ENCODE data around the gene COX4I2. TPM values are rescaled to one million over a fixed set of nuclear protein-coding genes. Genes with fewer than 3 reads are reported as not detected.
"Not testable (repeated sequence)": the region's sequence is repeated elsewhere in the genome, so short reads cannot be mapped to it uniquely, and the experiment has no call there.

Gene COX4I2
- total and polyA plus RNA-seq, 4 experiments from 2014 or later = not detected

- H3K36me3 ChIP-seq (ENCODE audit: insufficient read depth, low read length); H3K4me3 ChIP-seq (ENCODE audit: low read length in 2 of 2); H3K27ac Mint-ChIP-seq; CTCF ChIA-PET (ENCODE audit: partially characterized antibody); H3K27me3 Mint-ChIP-seq; intact Hi-C loops (cut with micrococcal nuclease); H3K4me3 Mint-ChIP-seq; H3K27me3 ChIP-seq (ENCODE audit: insufficient read depth, low read length); POLR2A ChIA-PET (ENCODE audit: partially characterized antibody); DNase-seq; H3K36me3 Mint-ChIP-seq; H3K27ac ChIP-seq (ENCODE audit: low read depth, low read length); H3K4me1 ChIP-seq (ENCODE audit: insufficient read depth, low read length); H3K9me3 ChIP-seq (ENCODE audit: control insufficient read depth in 1 of 2, low read length in 2 of 2); H3K9me3 Mint-ChIP-seq; H3K4me1 Mint-ChIP-seq: not testable (repeated sequence)
Measured at GRCh38 chr20:31626534-31626933, 11.2 kb upstream of the COX4I2 start.

GRCh38 chr20:31628057-31628456 lies 9.7 kb upstream of the COX4I2 start:
- H3K27me3 Mint-ChIP-seq; POLR2A ChIA-PET (ENCODE audit: partially characterized antibody); CTCF ChIA-PET (ENCODE audit: partially characterized antibody); H3K4me3 Mint-ChIP-seq; H3K27ac ChIP-seq (ENCODE audit: low read depth, low read length); H3K9me3 ChIP-seq (ENCODE audit: control insufficient read depth in 1 of 2, low read length in 2 of 2); H3K27ac Mint-ChIP-seq; DNase-seq; H3K4me1 ChIP-seq (ENCODE audit: insufficient read depth, low read length); H3K36me3 ChIP-seq (ENCODE audit: insufficient read depth, low read length); H3K4me1 Mint-ChIP-seq; H3K4me3 ChIP-seq (ENCODE audit: low read length in 2 of 2); H3K9me3 Mint-ChIP-seq; H3K36me3 Mint-ChIP-seq; intact Hi-C loops (cut with micrococcal nuclease); H3K27me3 ChIP-seq (ENCODE audit: insufficient read depth, low read length): not testable (repeated sequence)

DNA sequence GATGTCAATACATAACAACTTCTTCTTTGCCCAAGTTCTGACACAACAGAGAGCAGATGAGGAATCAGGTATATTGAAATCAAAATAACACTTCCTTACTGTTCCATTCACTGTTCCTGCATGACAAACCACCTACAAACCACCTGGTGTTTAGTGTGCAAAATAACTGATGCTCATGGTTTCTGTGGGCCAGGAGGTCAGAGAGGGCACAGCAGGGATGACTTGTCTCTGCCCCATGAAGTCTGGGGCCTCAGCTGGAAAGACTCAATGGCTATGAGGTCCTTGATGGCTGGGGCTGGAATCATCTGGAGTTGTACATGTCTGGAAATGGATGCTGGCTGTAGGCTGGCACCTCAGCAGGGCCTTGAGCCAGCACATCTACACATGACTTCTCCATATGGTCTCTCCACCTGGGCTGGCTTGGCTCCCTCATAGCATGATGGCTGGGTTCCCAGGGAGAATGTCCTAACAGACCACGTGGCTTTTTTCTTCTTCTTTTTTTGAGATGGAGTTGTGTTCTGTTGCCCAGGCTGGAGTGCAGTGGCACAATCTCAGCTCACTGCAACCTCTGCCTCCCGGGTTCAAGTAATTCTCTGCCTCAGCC lies 7.4 kb upstream of the COX4I2 start:
- no peaks in the 10 kb centered on the region for H3K4me1 ChIP-seq (ENCODE audit: insufficient read depth, low read length)
- Mint-ChIP-seq H3K4me1 (no peaks in the 10 kb centered on the region), H3K4me3 (no peak overlapping the region), H3K27ac (no peak overlapping the region), H3K27me3 (no peaks in the 10 kb centered on the region), H3K9me3 (peaks cover 0 to 2% (median 0%) of the 10 kb centered on the region in 8 donors), H3K36me3 (no peaks in the 10 kb centered on the region)
- H3K27ac ChIP-seq (ENCODE audit: low read depth, low read length) = no peak overlapping the region
- intact Hi-C loops (cut with micrococcal nuclease) = no loop called here
- H3K9me3 ChIP-seq (ENCODE audit: control insufficient read depth in 1 of 2, low read length in 2 of 2) = no peaks in the 10 kb centered on the region
- H3K36me3 ChIP-seq (ENCODE audit: insufficient read depth, low read length) = no peaks in the 10 kb centered on the region
- no peaks in the 10 kb centered on the region for H3K27me3 ChIP-seq (ENCODE audit: insufficient read depth, low read length)
- DNase-seq = no peak
- no peak overlapping the region for H3K4me3 ChIP-seq (ENCODE audit: low read length in 2 of 2)
- CTCF ChIA-PET (ENCODE audit: partially characterized antibody) = interaction anchor here (0.6 to 1.1 kb wide), 2 partner anchors 19 to 170 kb away, joined by 3 read pairs; no protein-coding TSS in a partner anchor
- POLR2A ChIA-PET (ENCODE audit: partially characterized antibody) = no interaction called here

GRCh38 chr20:31632548-31633338 lies 5.0 kb upstream of the COX4I2 start:
- no peak overlapping the region for H3K4me3 Mint-ChIP-seq
- no peaks in the 10 kb centered on the region for H3K36me3 Mint-ChIP-seq
- Histone ChIP-seq H3K27me3 (ENCODE audit: insufficient read depth, low read length) (no peaks in the 10 kb centered on the region), H3K4me3 (ENCODE audit: low read length in 2 of 2) (no peak overlapping the region), H3K4me1 (ENCODE audit: insufficient read depth, low read length) (no peaks in the 10 kb centered on the region), H3K36me3 (ENCODE audit: insufficient read depth, low read length) (no peaks in the 10 kb centered on the region), H3K27ac (ENCODE audit: low read depth, low read length) (no peak overlapping the region), H3K9me3 (ENCODE audit: control insufficient read depth in 1 of 2, low read length in 2 of 2) (no peaks in the 10 kb centered on the region)
- DNase-seq = no peak
- CTCF ChIA-PET (ENCODE audit: partially characterized antibody) = interaction anchor here (0.8 to 4.3 kb wide), 4 partner anchors 15 to 90 kb away, joined by 3 to 47 read pairs (median 7); partner anchors contain the start of gene BCL2L1
- H3K9me3 Mint-ChIP-seq = peaks cover 0 to under 1% (median 0%) of the 10 kb centered on the region in 8 donors
- POLR2A ChIA-PET (ENCODE audit: partially characterized antibody) = interaction anchor here (1.5 kb wide), 1 partner anchor 91 kb away, joined by 3 read pairs; no protein-coding TSS in a partner anchor
- H3K4me1 Mint-ChIP-seq = no peaks in the 10 kb centered on the region
- no peaks in the 10 kb centered on the region for H3K27me3 Mint-ChIP-seq
- H3K27ac Mint-ChIP-seq = peak overlapping the region in 1 of 7 donors; percentile 59
- intact Hi-C loops (cut with micrococcal nuclease) = no loop called here

GRCh38 chr20:31633339-31633914 lies 4.3 kb upstream of the COX4I2 start:
- H3K27ac Mint-ChIP-seq = no peak overlapping the region

DNA sequence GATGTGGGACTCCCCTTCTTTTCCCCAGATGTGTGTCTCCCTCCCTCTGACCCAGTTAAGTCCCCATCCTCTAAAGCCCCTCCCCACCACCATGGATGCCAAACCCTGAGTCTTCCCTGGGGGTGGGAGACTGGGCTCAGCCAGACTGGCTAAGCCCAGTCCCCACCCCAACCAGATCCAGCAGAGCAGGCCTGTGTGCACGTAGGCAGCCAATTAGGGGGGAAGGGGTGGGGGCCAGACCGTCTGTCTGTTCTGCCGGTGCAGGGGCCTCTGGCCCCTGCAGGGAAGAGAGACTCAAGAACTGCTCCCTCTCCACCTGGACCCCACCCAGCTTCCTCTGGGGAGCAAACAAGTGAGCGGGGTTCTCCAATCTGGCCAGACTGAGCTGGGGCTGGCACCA lies 605 bp downstream of the COX4I2 start:
- intact Hi-C loops (cut with micrococcal nuclease) = no loop called here
- H3K27me3 Mint-ChIP-seq = peaks cover 5 to 7% of the 10 kb centered on the region in 2 donors
- ChIA-PET POLR2A (ENCODE audit: partially characterized antibody) (no interaction called here), CTCF (ENCODE audit: partially characterized antibody) (no interaction called here)
- peaks cover 0 to 2% (median 0%) of the 10 kb centered on the region in 8 donors for H3K9me3 Mint-ChIP-seq
- H3K36me3 ChIP-seq (ENCODE audit: insufficient read depth, low read length) = no peaks in the 10 kb centered on the region
- H3K27me3 ChIP-seq (ENCODE audit: insufficient read depth, low read length) = no peaks in the 10 kb centered on the region
- H3K4me3 Mint-ChIP-seq = no peak overlapping the region
- H3K27ac ChIP-seq (ENCODE audit: low read depth, low read length) = no peak overlapping the region
- H3K4me1 Mint-ChIP-seq = peaks cover 5 to 7% (median 6%) of the 10 kb centered on the region in 4 donors
- no peaks in the 10 kb centered on the region for H3K9me3 ChIP-seq (ENCODE audit: control insufficient read depth in 1 of 2, low read length in 2 of 2)
- DNase-seq = no peak
- no peak overlapping the region for H3K4me3 ChIP-seq (ENCODE audit: low read length in 2 of 2)
- no peaks in the 10 kb centered on the region for H3K36me3 Mint-ChIP-seq
- H3K27ac Mint-ChIP-seq = no peak overlapping the region
- no peaks in the 10 kb centered on the region for H3K4me1 ChIP-seq (ENCODE audit: insufficient read depth, low read length)

More at GRCh38 chr20:31633339-31633914, 4.3 kb upstream of the COX4I2 start:
- Mint-ChIP-seq H3K9me3 (no peaks in the 10 kb centered on the region), H3K36me3 (no peaks in the 10 kb centered on the region), H3K4me1 (no peaks in the 10 kb centered on the region), H3K4me3 (no peak overlapping the region), H3K27me3 (peaks cover 0 to 3% of the 10 kb centered on the region in 2 donors)
- CTCF ChIA-PET (ENCODE audit: partially characterized antibody) = interaction anchor here (0.7 to 4.3 kb wide), 17 partner anchors 8 to 213 kb away, joined by 3 to 47 read pairs (median 3); partner anchors contain the start of gene BCL2L1
- no peak overlapping the region for H3K4me3 ChIP-seq (ENCODE audit: low read length in 2 of 2)
- H3K4me1 ChIP-seq (ENCODE audit: insufficient read depth, low read length) = no peaks in the 10 kb centered on the region
- no peaks in the 10 kb centered on the region for H3K36me3 ChIP-seq (ENCODE audit: insufficient read depth, low read length)
- H3K27me3 ChIP-seq (ENCODE audit: insufficient read depth, low read length) = no peaks in the 10 kb centered on the region
- POLR2A ChIA-PET (ENCODE audit: partially characterized antibody) = interaction anchor here (1.3 kb wide), 1 partner anchor 90 kb away, joined by 7 read pairs; no protein-coding TSS in a partner anchor
- DNase-seq = no peak
- intact Hi-C loops (cut with micrococcal nuclease) = no loop called here
- no peak overlapping the region for H3K27ac ChIP-seq (ENCODE audit: low read depth, low read length)
- no peaks in the 10 kb centered on the region for H3K9me3 ChIP-seq (ENCODE audit: control insufficient read depth in 1 of 2, low read length in 2 of 2)

DNA sequence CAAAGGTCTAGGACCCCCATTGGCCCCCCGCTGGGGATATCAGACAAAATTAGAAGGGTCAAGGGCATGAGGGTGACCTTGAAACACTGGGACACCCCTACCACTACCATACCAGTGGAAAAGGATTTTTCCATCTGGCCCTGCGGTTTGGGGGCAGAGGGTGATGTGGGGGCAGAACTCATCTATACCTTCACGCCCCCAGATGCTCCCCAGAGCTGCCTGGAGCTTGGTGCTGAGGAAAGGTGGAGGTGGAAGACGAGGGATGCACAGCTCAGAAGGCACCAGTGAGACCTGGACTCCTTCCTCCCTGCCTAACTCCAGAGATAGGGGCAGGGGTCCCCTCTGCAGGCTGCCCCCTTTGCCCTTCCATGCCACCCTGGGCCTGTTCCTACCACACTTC lies 1.1 kb downstream of the COX4I2 start:
- POLR2A ChIA-PET (ENCODE audit: partially characterized antibody) = no interaction called here
- CTCF ChIA-PET (ENCODE audit: partially characterized antibody) = no interaction called here

More for the DNA sequence above, 1.1 kb downstream of the COX4I2 start:
- peaks cover 5 to 7% of the 10 kb centered on the region in 2 donors for H3K27me3 Mint-ChIP-seq
- H3K4me1 Mint-ChIP-seq = peaks cover 5 to 10% (median 6%) of the 10 kb centered on the region in 4 donors
- H3K9me3 Mint-ChIP-seq = peaks cover 0 to 2% (median 0%) of the 10 kb centered on the region in 8 donors
- Histone ChIP-seq H3K27ac (ENCODE audit: low read depth, low read length) (no peak overlapping the region), H3K36me3 (ENCODE audit: insufficient read depth, low read length) (no peaks in the 10 kb centered on the region), H3K4me1 (ENCODE audit: insufficient read depth, low read length) (no peaks in the 10 kb centered on the region), H3K4me3 (ENCODE audit: low read length in 2 of 2) (no peak overlapping the region), H3K9me3 (ENCODE audit: control insufficient read depth in 1 of 2, low read length in 2 of 2) (no peaks in the 10 kb centered on the region), H3K27me3 (ENCODE audit: insufficient read depth, low read length) (no peaks in the 10 kb centered on the region)
- no peak overlapping the region for H3K27ac Mint-ChIP-seq
- no peaks in the 10 kb centered on the region for H3K36me3 Mint-ChIP-seq
- DNase-seq = no peak
- intact Hi-C loops (cut with micrococcal nuclease) = no loop called here
- no peak overlapping the region for H3K4me3 Mint-ChIP-seq
